Fibroblast of lung (primary cell): ENCODE data around the gene MS4A15. TPM values are rescaled to one million over a fixed set of nuclear protein-coding genes. Genes with fewer than 3 reads are reported as not detected.

Experiments
- DNase-seq, 2 donors: peaks; one replicate each; pipeline versions ENCODE4 v3.0.0 to v3.0.0-alpha.2; 2010; ENCODE audit warnings: low read depth in 2 of 2
- H2AFZ ChIP-seq: 2 replicates; pipeline ENCODE4 v1.5.1; 2012; ENCODE audit warnings: low read length, control low read depth, inconsistent platforms
- H3K27ac ChIP-seq: 2 replicates; pipeline ENCODE4 v1.5.1; 2011; ENCODE audit warnings: low read length, control low read depth; ENCODE audit not compliant: insufficient read depth
- H3K27me3 ChIP-seq: 2 replicates; pipeline ENCODE4 v1.5.1; 2011; ENCODE audit warnings: mild to moderate bottlenecking, low read length; ENCODE audit not compliant: control insufficient read depth, insufficient read depth
- H3K36me3 ChIP-seq: 2 replicates; pipeline ENCODE4 v1.5.1; 2011; ENCODE audit warnings: low read length; ENCODE audit not compliant: control insufficient read depth, insufficient read depth
- H3K4me1 ChIP-seq: 2 replicates; pipeline ENCODE4 v1.5.1; 2011; ENCODE audit warnings: low read length; ENCODE audit not compliant: control insufficient read depth, insufficient read depth; ENCODE audit errors: extremely low read depth
- H3K4me2 ChIP-seq: 2 replicates; pipeline ENCODE4 v1.5.1; 2011; ENCODE audit warnings: low read length, control low read depth; ENCODE audit not compliant: insufficient read depth; ENCODE audit errors: extremely low read depth
- H3K4me3 ChIP-seq, 4 experiments: fragments of 200-600 bp in 1 of 4; sonication (generic) in 1 of 4; replicated peaks in 1 of 4; 2 replicates each; pipeline ENCODE4 v1.5.1; 2011 to 2016; ENCODE audit warnings: low read length in 4 of 4, low read depth in 3 of 4, mild to moderate bottlenecking in 3 of 4, control low read depth in 2 of 4, inconsistent platforms in 1 of 4, mixed read lengths in 1 of 4; ENCODE audit not compliant: insufficient read depth in 1 of 4; ENCODE audit errors: control extremely low read depth in 1 of 4
- H3K79me2 ChIP-seq: 2 replicates; pipeline ENCODE4 v1.5.1; 2012; ENCODE audit warnings: mild to moderate bottlenecking, low read length, inconsistent platforms; ENCODE audit not compliant: control insufficient read depth, insufficient read depth
- H3K9ac ChIP-seq: 2 replicates; pipeline ENCODE4 v1.5.1; 2011; ENCODE audit warnings: mild to moderate bottlenecking, low read length, control low read depth; ENCODE audit not compliant: insufficient read depth
- H3K9me3 ChIP-seq: 2 replicates; pipeline ENCODE4 v1.5.1; 2012; ENCODE audit warnings: low read depth, low read length; ENCODE audit not compliant: control insufficient read depth, insufficient read depth
- H4K20me1 ChIP-seq: 2 replicates; pipeline ENCODE4 v1.5.1; 2011; ENCODE audit warnings: low read length; ENCODE audit not compliant: control insufficient read depth, insufficient read depth; ENCODE audit errors: extremely low read depth
- EZH2 ChIP-seq: IDR thresholded peaks from 2 replicates; pipeline ENCODE4 v1.5.1; 2012; ENCODE audit warnings: low read length, control low read depth, mild to moderate bottlenecking; ENCODE audit errors: missing control alignments
- polyA plus RNA-seq, 2 donors: library from polyadenylated mRNA; depleted of rRNA in 1 of 2; stranded (reverse) in 1 of 2; unstranded in 1 of 2; fragments of >200 nt; gene quantifications; 2 replicates each; pipeline ENCODE4 v1.2.1, GENCODE V29; 2011 to 2012; ENCODE audit warnings: missing spikeins in 1 of 2
- total RNA-seq: library from RNA; depleted of rRNA; stranded (reverse); fragments of >200 nt; gene quantifications from 2 replicates; pipeline ENCODE4 v1.2.1, GENCODE V29; 2014
- TF ChIP-seq, protein P1 (sequence below), 2 donors: IDR thresholded peaks in 1 of 2; conservative IDR thresholded peaks in 1 of 2; 1 replicate in 1 of 2; 2 replicates in 1 of 2; pipeline ENCODE4 v1.5.1; 2011 to 2012; ENCODE audit warnings: low read length in 2 of 2, control low read depth in 1 of 2, inconsistent platforms in 1 of 2, low read depth in 1 of 2, mild to moderate bottlenecking in 1 of 2

The MS4A15 gene
- total and polyA plus RNA-seq, 2 donors (not counting 1 experiment from before 2014, with no cell fraction given): not detected

DNA sequence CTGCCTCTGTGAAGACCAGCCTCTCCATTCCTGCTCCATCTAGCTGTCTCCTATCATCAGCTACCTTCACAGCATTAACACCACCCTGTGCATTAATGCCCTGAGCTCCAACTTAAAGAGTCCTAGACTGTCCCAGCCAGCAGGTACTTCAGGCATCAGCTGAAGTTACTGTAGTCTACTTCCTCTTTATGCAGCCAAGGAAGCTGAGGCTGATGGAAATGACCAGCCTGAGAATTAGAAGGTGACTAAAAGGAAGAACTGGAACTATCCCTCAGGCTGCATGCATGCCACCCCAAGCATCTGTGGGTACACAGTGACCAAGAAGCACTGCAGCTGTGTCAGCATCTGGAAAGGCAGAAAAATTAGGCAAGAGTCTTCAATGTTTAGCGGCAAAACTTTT, 56.7 kb downstream of the MS4A15 start:
- Histone ChIP-seq H3K27ac (no peak overlapping the region), H3K27me3 (no peaks in the 10 kb centered on the region), H3K79me2 (no peaks in the 10 kb centered on the region), H3K9me3 (no peaks in the 10 kb centered on the region), H2AFZ (no peak overlapping the region), H4K20me1 (no peaks in the 10 kb centered on the region), H3K36me3 (no peaks in the 10 kb centered on the region), H3K4me2 (no peak overlapping the region), H3K9ac (no peak overlapping the region), H3K4me3 (no peak overlapping the region), H3K4me1 (no peaks in the 10 kb centered on the region)
- DNase-seq: no peak
- TF ChIP-seq, protein P1, sequence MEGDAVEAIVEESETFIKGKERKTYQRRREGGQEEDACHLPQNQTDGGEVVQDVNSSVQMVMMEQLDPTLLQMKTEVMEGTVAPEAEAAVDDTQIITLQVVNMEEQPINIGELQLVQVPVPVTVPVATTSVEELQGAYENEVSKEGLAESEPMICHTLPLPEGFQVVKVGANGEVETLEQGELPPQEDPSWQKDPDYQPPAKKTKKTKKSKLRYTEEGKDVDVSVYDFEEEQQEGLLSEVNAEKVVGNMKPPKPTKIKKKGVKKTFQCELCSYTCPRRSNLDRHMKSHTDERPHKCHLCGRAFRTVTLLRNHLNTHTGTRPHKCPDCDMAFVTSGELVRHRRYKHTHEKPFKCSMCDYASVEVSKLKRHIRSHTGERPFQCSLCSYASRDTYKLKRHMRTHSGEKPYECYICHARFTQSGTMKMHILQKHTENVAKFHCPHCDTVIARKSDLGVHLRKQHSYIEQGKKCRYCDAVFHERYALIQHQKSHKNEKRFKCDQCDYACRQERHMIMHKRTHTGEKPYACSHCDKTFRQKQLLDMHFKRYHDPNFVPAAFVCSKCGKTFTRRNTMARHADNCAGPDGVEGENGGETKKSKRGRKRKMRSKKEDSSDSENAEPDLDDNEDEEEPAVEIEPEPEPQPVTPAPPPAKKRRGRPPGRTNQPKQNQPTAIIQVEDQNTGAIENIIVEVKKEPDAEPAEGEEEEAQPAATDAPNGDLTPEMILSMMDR (conservative IDR thresholded peaks at IDR 0.05 in 1 of 2, IDR thresholded peaks at IDR 0.05 in 1 of 2; ENCODE audit: low read depth in 1 of 2, low read length in 2 of 2): no peak

DNA sequence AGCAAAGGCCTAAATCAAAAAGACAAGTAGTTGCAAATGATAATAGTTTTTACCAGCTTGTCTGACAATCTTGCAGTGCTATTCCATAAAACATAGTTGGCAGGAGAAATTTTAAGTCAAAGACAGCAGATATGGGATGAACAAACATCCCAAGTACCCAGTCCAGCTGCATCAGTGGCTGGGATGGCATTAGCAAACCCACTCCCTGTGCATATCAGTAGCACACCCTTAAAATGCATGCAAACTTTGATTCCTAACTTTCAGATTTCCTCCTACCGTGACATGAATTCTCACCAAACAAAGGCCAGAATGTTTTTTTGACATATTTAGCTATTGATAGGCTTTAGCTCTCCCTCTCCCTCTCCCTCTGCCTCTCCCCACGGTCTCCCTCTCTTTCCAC, 57.4 kb downstream of the MS4A15 start:
- Histone ChIP-seq H3K27me3 (peaks cover 2% of the 10 kb centered on the region), H3K4me3 (no peak overlapping the region), H3K27ac (no peak overlapping the region), H3K4me1 (no peaks in the 10 kb centered on the region), H3K79me2 (no peaks in the 10 kb centered on the region), H3K9me3 (no peaks in the 10 kb centered on the region), H3K9ac (no peak overlapping the region), H2AFZ (no peak overlapping the region), H4K20me1 (no peaks in the 10 kb centered on the region), H3K4me2 (no peak overlapping the region), H3K36me3 (no peaks in the 10 kb centered on the region)
- TF ChIP-seq, protein P1 (conservative IDR thresholded peaks at IDR 0.05 in 1 of 2, IDR thresholded peaks at IDR 0.05 in 1 of 2; ENCODE audit: low read depth in 1 of 2, low read length in 2 of 2): no peak
- TF ChIP-seq EZH2: no peak
- no peak for DNase-seq

DNA sequence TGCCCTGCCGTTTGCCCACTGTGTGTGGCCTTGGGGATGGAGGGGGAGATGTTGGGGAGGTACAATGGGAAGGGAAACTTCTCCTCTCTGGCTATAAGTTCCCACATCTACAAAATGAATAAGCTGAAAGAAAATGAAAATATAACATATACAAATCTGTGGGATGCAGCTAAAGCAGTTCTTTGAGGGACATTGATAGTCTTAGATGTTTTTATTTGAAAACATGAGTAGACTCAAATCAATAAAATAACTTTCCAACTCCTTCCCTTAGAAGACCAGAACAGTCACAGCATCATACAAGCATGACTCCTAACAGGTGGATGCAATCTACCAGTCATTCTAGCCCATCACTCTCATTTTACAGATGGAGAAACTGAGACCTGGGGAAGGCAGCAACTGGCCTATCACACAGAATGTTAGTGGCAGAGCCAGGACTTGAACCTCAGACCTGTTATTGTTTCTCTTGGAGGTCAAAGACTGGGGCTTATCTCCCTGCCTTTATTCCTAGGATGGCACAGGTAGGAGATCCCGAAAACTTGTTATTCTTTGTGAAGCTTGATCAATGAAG, 60.0 kb downstream of the MS4A15 start:
- H3K27me3 ChIP-seq: peaks cover 8% of the 10 kb centered on the region
- no peak for TF ChIP-seq EZH2
- TF ChIP-seq, protein P1 (conservative IDR thresholded peaks at IDR 0.05 in 1 of 2, IDR thresholded peaks at IDR 0.05 in 1 of 2; ENCODE audit: low read depth in 1 of 2, low read length in 2 of 2): no peak
- no peak overlapping the region for H3K4me3 ChIP-seq
- H3K27ac ChIP-seq: no peak overlapping the region
- H4K20me1 ChIP-seq: no peaks in the 10 kb centered on the region
- no peaks in the 10 kb centered on the region for H3K79me2 ChIP-seq
- no peak overlapping the region for H2AFZ ChIP-seq
- H3K9me3 ChIP-seq: no peaks in the 10 kb centered on the region
- no peak overlapping the region for H3K9ac ChIP-seq
- H3K4me2 ChIP-seq: no peak overlapping the region
- H3K4me1 ChIP-seq: no peaks in the 10 kb centered on the region
- DNase-seq: no peak
- H3K36me3 ChIP-seq: no peaks in the 10 kb centered on the region
